ENCODE results near the gene GRB10. TPM values are rescaled to one million over a fixed set of nuclear protein-coding genes. Genes with fewer than 3 reads are reported as not detected.
"Not testable (repeated sequence)": the region's sequence is repeated elsewhere in the genome, so short reads cannot be mapped to it uniquely, and the experiment has no call there.

The GRB10 gene
- total RNA-seq, 1 donor from 2014 or later = 25.4 TPM

- no peak for ATAC-seq
Observed at GRCh38 chr7:50558294-50559053, 224.2 kb downstream of the GRB10 start.

GRCh38 chr7:50557099-50557498 is 225.6 kb downstream of the GRB10 start:
- DNase-seq (no peak), ATAC-seq (no peak)
- intact Hi-C loops (cut with micrococcal nuclease) = no loop called here

More at GRCh38 chr7:50558294-50559053, 224.2 kb downstream of the GRB10 start:
- intact Hi-C loops (cut with micrococcal nuclease) = no loop called here
- DNase-seq = no peak

- intact Hi-C loops (cut with micrococcal nuclease) = no loop called here
- ATAC-seq (peak; percentile 49), DNase-seq (no peak)
Observed at GRCh38 chr7:50556247-50556991, 226.3 kb downstream of the GRB10 start.

- DNase-seq = no peak
- no peak for ATAC-seq
- intact Hi-C loops (cut with micrococcal nuclease) = no loop called here
Observed at GRCh38 chr7:50555594-50556140, 227.0 kb downstream of the GRB10 start.

GRCh38 chr7:50554431-50555322 is 228.0 kb downstream of the GRB10 start:
- ATAC-seq (no peak), DNase-seq (no peak)
- intact Hi-C loops (cut with micrococcal nuclease) = no loop called here

- intact Hi-C loops (cut with micrococcal nuclease) = no loop called here
- ATAC-seq = no peak
- no peak for DNase-seq
Observed at GRCh38 chr7:50553973-50554372, 228.7 kb downstream of the GRB10 start.

GRCh38 chr7:50552921-50553320 is 229.8 kb downstream of the GRB10 start:
- no peak for DNase-seq
- ATAC-seq = no peak
- intact Hi-C loops (cut with micrococcal nuclease) = no loop called here

GRCh38 chr7:50552139-50552538 is 230.6 kb downstream of the GRB10 start:
- DNase-seq (no peak), ATAC-seq (no peak)
- intact Hi-C loops (cut with micrococcal nuclease) = no loop called here

GRCh38 chr7:50545613-50546012 is 237.1 kb downstream of the GRB10 start:
- DNase-seq; ATAC-seq; intact Hi-C loops (cut with micrococcal nuclease): not testable (repeated sequence)

- intact Hi-C loops (cut with micrococcal nuclease) = no loop called here
- no peak for DNase-seq
- ATAC-seq = no peak
Observed at GRCh38 chr7:50544992-50545391, 237.7 kb downstream of the GRB10 start.

- intact Hi-C loops (cut with micrococcal nuclease) = no loop called here
- ATAC-seq (no peak), DNase-seq (no peak)
Observed at GRCh38 chr7:50543776-50544442, 238.8 kb downstream of the GRB10 start.

- DNase-seq (no peak), ATAC-seq (no peak)
- intact Hi-C loops (cut with micrococcal nuclease) = no loop called here
Observed at GRCh38 chr7:50542132-50542531, 240.6 kb downstream of the GRB10 start.

- intact Hi-C loops (cut with micrococcal nuclease) = no loop called here
- ATAC-seq (no peak), DNase-seq (no peak)
Observed at GRCh38 chr7:50540785-50541579, 241.7 kb downstream of the GRB10 start.

Other genes with a start within 250 kb of the GRB10 start
- not detected for gene DDC, start 217.5 kb downstream of the GRB10 start, total RNA-seq

Measured in left ventricle myocardium superior (tissue), 1 donor.